ENCODE measurements around the gene ZFP92.

DNA sequence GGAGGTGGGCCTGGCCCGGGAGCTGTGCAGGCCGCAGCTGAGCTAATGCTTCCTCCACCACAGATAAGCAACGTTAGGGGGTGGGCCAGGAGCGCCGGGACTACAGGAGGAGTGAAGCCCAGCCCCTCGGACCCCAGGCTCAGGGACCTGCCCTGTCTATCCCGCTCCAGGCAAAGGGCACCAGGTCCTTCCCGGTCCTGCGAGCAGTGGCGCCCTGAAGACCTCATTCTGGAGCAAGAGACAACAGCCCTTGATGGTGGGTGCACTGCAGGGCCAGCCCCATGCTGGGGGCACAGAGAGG lies 35.3 kb downstream of the ZFP92 start:
- TF ChIP-seq, protein P1, sequence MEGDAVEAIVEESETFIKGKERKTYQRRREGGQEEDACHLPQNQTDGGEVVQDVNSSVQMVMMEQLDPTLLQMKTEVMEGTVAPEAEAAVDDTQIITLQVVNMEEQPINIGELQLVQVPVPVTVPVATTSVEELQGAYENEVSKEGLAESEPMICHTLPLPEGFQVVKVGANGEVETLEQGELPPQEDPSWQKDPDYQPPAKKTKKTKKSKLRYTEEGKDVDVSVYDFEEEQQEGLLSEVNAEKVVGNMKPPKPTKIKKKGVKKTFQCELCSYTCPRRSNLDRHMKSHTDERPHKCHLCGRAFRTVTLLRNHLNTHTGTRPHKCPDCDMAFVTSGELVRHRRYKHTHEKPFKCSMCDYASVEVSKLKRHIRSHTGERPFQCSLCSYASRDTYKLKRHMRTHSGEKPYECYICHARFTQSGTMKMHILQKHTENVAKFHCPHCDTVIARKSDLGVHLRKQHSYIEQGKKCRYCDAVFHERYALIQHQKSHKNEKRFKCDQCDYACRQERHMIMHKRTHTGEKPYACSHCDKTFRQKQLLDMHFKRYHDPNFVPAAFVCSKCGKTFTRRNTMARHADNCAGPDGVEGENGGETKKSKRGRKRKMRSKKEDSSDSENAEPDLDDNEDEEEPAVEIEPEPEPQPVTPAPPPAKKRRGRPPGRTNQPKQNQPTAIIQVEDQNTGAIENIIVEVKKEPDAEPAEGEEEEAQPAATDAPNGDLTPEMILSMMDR (conservative IDR thresholded peaks at IDR 0.05), result no peak
- no peak for TF ChIP-seq ZFX (IDR thresholded peaks at IDR 0.05)

All from C4-2B (cell line).